Germinal center (tissue), 1 donor: Measurements from ENCODE around the gene FGF14.
A peak's percentile ranks its signal among the peaks of the same experiment; 100 is the strongest.

Experiments used
- DNase-seq: peaks from one replicate; pipeline ENCODE4 v3.0.0; 2012; ENCODE audit warnings: mixed read lengths, low spot score

FGF14 gene

GRCh38 chr13:102401766-102402165 is at the start of gene FGF14:
Gene FGF14, minus strand, starts transcription at chr13:102402048.
- no peak for DNase-seq

- no peak for DNase-seq
Observed at GRCh38 chr13:102443249-102443648, 41.4 kb upstream of the FGF14 start.

DNA sequence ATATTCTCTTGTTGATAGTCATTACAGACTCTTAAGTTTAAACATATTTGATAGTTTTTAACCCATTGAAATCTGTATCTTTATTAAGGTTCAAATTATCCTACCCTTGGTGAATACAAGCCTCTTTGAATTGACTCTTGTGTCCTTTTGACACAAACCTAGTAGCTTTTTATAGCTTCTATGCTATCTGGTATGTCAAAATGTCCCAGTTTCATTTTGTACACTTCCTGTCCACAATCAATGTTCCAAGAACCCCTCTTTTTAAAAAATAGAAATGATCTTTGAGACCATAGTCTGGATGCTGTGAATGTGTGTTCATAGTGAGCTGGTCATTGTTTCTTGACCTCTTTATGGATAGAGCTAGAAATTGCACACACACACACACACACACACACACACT is 39.2 kb upstream of the FGF14 start:
- no peak for DNase-seq

DNA sequence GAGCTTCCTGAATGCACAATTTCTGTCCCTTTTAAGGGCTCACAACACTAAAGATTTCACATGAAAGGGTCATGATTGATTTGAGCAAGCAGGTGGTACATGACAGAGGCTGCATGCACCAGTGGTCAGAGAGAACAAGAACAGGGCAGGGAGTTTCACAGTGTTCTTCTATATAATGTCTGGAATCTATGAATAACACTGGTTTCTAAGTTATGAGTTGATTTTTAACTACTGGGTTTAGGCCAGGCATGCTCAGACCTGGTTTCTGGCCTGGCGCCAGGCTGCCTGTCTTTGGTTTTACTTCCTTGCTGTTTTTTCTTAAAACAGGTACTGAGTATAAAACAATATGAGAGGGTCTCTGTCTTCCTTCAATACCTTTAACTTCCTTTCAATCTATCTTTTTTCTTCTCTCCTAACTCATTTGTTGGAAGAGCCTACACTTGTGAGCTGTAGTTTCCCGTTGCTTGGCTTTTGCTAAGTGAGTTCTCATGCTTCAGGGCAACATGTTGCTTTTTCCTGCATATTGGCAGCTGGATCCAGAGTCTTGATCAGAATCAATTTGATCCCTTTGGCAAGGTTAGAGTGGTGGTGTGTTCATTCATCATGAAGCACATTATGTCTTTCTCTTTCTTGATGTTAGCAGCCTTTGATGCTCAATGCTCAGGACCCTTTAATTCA is 38.5 kb upstream of the FGF14 start:
- DNase-seq: no peak

DNA sequence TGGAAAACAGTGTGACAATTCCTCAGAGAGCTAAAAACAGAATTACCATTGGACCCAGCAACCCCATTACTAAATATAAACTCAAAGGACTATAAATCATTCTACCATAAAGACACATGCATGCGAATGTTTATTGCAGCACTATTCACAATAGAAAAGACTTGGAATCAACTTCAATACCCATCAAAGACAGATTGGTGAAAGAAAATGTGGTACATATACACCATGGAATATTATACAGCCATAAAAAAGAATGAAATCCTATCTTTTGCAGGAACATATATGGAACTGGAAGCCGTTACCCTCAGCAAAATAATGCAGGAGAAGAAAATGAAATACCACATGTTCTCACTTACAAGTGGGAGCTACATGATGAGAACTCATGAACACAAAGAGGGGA is 20.8 kb upstream of the FGF14 start:
- no peak for DNase-seq

- DNase-seq: no peak
Observed at GRCh38 chr13:102405499-102406100, 3.8 kb upstream of the FGF14 start.

GRCh38 chr13:102402290-102402689 is 442 bp upstream of the FGF14 start:
- DNase-seq: peak; percentile 25

DNA sequence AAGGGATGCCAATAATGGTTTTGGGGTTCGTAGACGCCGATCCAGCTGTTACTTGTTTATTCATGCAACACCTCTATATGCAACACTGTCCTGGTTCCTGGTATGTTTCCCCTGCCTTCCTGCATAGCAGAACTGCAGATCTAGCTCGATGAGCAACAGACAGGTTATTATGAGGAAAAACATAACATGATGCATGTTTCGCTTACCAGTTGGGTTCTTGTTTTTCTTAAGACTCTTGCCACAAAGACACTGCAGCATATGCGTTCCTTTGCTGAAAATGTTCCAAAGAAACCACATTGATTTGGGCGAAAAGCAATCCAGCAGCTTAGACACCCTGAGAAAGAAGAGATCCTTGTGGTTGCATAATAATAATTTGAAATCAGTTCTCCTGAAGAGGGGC is 583 bp downstream of the FGF14 start:
- DNase-seq: no peak

GRCh38 chr13:102400675-102401145 is 1.1 kb downstream of the FGF14 start:
- DNase-seq: no peak

DNA sequence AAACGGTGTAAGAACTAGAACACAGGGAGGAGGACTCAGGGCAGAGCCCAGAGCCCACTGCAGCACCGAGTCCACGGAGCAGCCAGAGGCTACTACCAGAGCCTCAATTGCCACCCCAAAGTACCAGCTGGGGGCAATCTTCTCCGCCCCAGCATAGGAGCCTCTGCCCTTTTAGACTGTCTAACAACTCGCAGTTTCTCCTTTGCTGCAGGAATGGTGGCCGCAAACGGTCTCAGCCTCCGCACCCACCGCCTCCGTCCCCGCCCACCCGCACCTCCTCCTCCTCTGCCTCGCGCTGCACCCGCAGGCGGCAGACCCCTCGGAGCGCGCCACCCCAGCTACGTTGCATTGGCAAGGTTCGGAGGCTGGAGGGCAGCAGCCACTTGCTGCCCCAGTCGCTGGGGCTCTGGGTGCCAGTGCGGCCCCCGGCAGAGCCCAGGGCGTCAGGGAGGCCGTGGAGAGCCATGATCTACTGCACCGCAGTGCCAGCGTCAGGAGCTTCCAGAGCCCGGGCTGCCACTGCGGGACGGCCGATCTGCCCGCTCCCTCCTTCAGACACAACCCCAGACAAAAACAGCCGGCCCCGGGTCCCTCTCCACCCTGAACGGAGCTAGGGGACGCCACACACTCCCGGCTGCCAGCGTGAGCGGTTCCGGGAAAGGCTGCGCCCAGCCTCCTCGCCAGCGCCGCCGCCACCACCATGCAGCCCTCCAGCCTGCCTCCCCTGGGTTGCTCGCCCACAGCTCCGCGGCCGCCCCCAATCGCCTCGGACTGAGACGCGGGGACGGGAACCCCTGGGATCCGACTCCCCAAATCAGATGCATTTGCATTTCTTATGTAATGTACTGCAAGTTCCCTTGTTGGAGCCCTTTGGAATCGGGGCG is 1.8 kb downstream of the FGF14 start:
- peak; percentile 22 for DNase-seq

- DNase-seq: no peak
Observed at GRCh38 chr13:102395939-102396338, 5.9 kb downstream of the FGF14 start.

GRCh38 chr13:102395174-102395573 is 6.7 kb downstream of the FGF14 start:
- DNase-seq: no peak

- peak; percentile 82 for DNase-seq
Observed at GRCh38 chr13:102394158-102395053, 7.4 kb downstream of the FGF14 start.

GRCh38 chr13:102392481-102393209 is 9.2 kb downstream of the FGF14 start:
- no peak for DNase-seq

- no peak for DNase-seq
Observed at GRCh38 chr13:102386461-102386860, 15.4 kb downstream of the FGF14 start.

DNA sequence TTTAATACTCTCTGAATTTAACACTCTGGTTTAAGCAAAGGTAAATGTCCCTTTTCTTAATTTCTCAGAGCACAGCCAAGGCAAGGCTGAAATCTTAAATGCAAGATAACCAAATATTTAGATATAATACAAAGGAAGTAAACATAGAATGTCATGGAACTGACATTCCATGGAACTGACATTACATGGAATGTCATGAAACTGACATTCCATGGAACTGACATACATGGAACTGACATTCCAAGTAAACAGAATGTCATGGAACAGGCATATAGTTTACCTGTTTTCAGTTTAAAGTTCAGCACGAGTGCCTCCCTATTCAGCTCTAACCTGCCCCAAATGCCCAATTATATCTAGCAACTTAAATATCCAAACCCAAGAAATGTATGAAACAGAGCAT is 21.8 kb downstream of the FGF14 start:
- DNase-seq: no peak

DNA sequence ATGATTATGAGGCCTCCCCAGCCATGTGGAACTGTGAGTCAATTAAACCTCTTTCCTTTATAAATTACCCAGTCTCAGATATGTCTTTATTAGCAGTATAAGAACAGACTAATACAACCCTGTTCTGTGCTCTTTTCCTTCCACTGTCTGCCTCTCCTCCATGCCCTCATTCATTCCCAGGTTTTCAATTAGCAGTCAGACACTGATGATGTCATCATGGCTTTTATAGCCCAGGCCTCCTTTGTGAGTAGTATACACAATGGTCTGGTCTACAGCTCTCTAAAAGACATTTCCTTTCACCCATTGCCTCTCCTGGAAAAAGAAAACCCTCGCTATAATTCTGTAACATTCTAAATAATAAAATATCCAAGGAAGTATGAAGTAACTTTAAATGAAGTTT is 25.5 kb downstream of the FGF14 start:
- DNase-seq: no peak

DNA sequence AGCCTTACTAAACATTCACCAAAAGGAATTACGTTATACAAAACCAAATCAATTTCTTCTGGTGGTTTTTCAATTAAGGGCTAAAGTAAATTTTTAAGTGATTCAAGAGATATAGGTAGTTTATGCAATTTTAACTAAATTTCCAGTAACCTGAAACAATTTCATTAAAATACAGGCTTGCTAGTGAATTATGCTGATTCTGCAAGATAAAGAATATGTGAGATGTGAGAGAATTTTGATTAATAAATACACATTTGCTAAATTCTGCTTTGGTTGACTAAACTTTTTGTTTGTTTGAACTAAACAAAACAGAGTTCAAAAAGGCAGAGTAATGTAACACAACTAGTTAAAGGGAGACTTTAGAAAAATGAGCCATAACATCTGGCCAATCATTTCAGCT is 27.1 kb downstream of the FGF14 start:
- DNase-seq: no peak

- DNase-seq: no peak
Observed at GRCh38 chr13:102374233-102374632, 27.6 kb downstream of the FGF14 start.

DNA sequence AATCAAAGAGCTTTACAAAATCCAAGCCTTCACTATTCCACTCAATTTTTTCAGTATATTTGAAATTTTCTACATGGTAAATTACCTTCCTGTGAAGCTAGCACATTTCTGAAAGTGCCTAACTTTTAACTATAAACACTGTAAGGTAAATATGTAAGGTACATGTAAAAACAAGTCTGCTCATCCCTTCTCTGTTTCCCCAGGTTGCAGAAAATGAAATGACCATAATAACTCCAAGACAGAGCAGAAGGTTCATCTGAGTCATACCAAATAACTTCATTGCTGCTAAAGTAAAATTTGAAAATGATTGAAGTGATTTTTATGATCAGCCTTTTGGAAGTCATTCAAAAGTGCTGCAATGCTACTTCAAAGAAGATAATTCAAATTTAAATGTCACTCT is 28.6 kb downstream of the FGF14 start:
- DNase-seq: no peak

- no peak for DNase-seq
Observed at GRCh38 chr13:102369302-102369701, 32.5 kb downstream of the FGF14 start.
